CD4-positive, alpha-beta memory T cell (primary cell): ENCODE measurements around the gene SLC13A3. TPM values are rescaled to one million over a fixed set of nuclear protein-coding genes. Genes with fewer than 3 reads are reported as not detected.

Experiments
- CTCF ChIA-PET: fragments of 350-600 bp; sonication (Branson Sonifier 250); formaldehyde crosslinking; loops from one replicate; lab custom pipeline; 2021; ENCODE audit warnings: inconsistent platforms; ENCODE audit not compliant: partially characterized antibody; lab: Charles Lee
- POLR2A ChIA-PET: fragments of 350-600 bp; sonication (Branson Sonifier 250); formaldehyde crosslinking; loops from one replicate; lab custom pipeline; 2021; ENCODE audit not compliant: partially characterized antibody; lab: Charles Lee
- DNase-seq, 5 donors: peaks; one replicate each; pipeline versions ENCODE4 v3.0.0 to v3.0.0-alpha.2; 2020 to 2022; ENCODE audit warnings: mixed read lengths in 1 of 5
- H3K27ac ChIP-seq: one replicate; pipeline ENCODE4 v1.7.0; 2013; ENCODE audit warnings: low read depth, low read length
- H3K27me3 ChIP-seq: 2 replicates; pipeline ENCODE4 v1.7.0; 2013; ENCODE audit warnings: mild to moderate bottlenecking, low read length, moderate library complexity; ENCODE audit not compliant: insufficient read depth
- H3K36me3 ChIP-seq: 2 replicates; pipeline ENCODE4 v1.7.0; 2013; ENCODE audit warnings: mild to moderate bottlenecking, low read length, moderate library complexity; ENCODE audit not compliant: insufficient read depth
- H3K4me1 ChIP-seq: 2 replicates; pipeline ENCODE4 v1.7.0; 2013; ENCODE audit warnings: mild to moderate bottlenecking, low read length, moderate library complexity; ENCODE audit not compliant: insufficient read depth
- H3K4me3 ChIP-seq, 2 donors: one replicate each; pipeline ENCODE4 v1.7.0; 2013; ENCODE audit warnings: low read length in 2 of 2, mild to moderate bottlenecking in 1 of 2
- H3K9me3 ChIP-seq, 2 donors: one replicate each; pipeline ENCODE4 v1.7.0; 2013; ENCODE audit warnings: low read length in 2 of 2, control low read depth in 1 of 2; ENCODE audit not compliant: control insufficient read depth in 1 of 2
- H3K27ac Mint-ChIP-seq, 7 donors: one replicate each; pipeline ENCODE4 v1.8.0; 2020 to 2021; ENCODE audit warnings: mixed read lengths in 7 of 7, mild to moderate bottlenecking in 6 of 7, inconsistent platforms in 3 of 7, moderate library complexity in 3 of 7
- H3K27me3 Mint-ChIP-seq, 2 donors: one replicate each; pipeline ENCODE4 v1.8.0; 2020 to 2021; ENCODE audit warnings: mixed read lengths in 2 of 2
- H3K36me3 Mint-ChIP-seq, 2 donors: one replicate each; pipeline ENCODE4 v1.8.0; 2020 to 2021; ENCODE audit warnings: mixed read lengths in 2 of 2, inconsistent platforms in 1 of 2, mild to moderate bottlenecking in 1 of 2
- H3K4me1 Mint-ChIP-seq, 4 donors: one replicate each; pipeline ENCODE4 v1.8.0; 2020 to 2021; ENCODE audit warnings: mixed read lengths in 4 of 4, mild to moderate bottlenecking in 1 of 4
- H3K4me3 Mint-ChIP-seq, 8 donors: one replicate each; pipeline ENCODE4 v1.8.0; 2020 to 2021; ENCODE audit warnings: mixed read lengths in 8 of 8, mild to moderate bottlenecking in 7 of 8, moderate library complexity in 6 of 8, inconsistent platforms in 3 of 8
- H3K9me3 Mint-ChIP-seq, 8 donors: one replicate each; pipeline ENCODE4 v1.8.0; 2020 to 2021; ENCODE audit warnings: mixed read lengths in 8 of 8, mild to moderate bottlenecking in 5 of 8, inconsistent platforms in 3 of 8, moderate library complexity in 1 of 8
- intact Hi-C: fragments of 100-400 bp; cut with micrococcal nuclease; formaldehyde crosslinking; loops from one replicate; pipeline ENCODE4 v1.15.1; 2023
- polyA plus RNA-seq, 2 donors: library from polyadenylated mRNA; unstranded; fragments of 300-500 nt; fragmentation: Illumina TruSeq; gene quantifications; one replicate each; pipeline ENCODE4 v1.2.3, GENCODE V29; 2021
- total RNA-seq, 2 experiments: library from RNA; stranded (reverse); gene quantifications; one replicate each; pipeline ENCODE4 v1.2.3, GENCODE V29; 2021

The SLC13A3 gene
- total and polyA plus RNA-seq, 4 experiments from 2014 or later = 0.36 TPM; not detected in 3

- H3K4me3 Mint-ChIP-seq = no peak overlapping the region
- DNase-seq = no peak
- no peaks in the 10 kb centered on the region for H3K36me3 Mint-ChIP-seq
- no peaks in the 10 kb centered on the region for H3K27me3 ChIP-seq
- H3K9me3 ChIP-seq = no peaks in the 10 kb centered on the region
- H3K9me3 Mint-ChIP-seq = no peaks in the 10 kb centered on the region
- intact Hi-C loops = no loop called here
- H3K4me3 ChIP-seq = no peak overlapping the region
- H3K4me1 ChIP-seq = no peaks in the 10 kb centered on the region
- H3K36me3 ChIP-seq = no peaks in the 10 kb centered on the region
- ChIA-PET CTCF (no interaction called here), POLR2A (no interaction called here)
- H3K4me1 Mint-ChIP-seq = no peaks in the 10 kb centered on the region
- H3K27me3 Mint-ChIP-seq = peaks cover 13 to 14% of the 10 kb centered on the region in 2 donors
- no peak overlapping the region for H3K27ac ChIP-seq
- no peak overlapping the region for H3K27ac Mint-ChIP-seq
Measured at GRCh38 chr20:46569961-46570360, 81.3 kb downstream of the SLC13A3 start.

- no peak overlapping the region for H3K4me3 Mint-ChIP-seq
Measured at GRCh38 chr20:46568570-46569129, 82.6 kb downstream of the SLC13A3 start.

GRCh38 chr20:46566125-46566524, 85.1 kb downstream of the SLC13A3 start:
- Histone ChIP-seq H3K4me3 (no peak overlapping the region), H3K27me3 (no peaks in the 10 kb centered on the region), H3K9me3 (no peaks in the 10 kb centered on the region), H3K36me3 (no peaks in the 10 kb centered on the region), H3K4me1 (no peaks in the 10 kb centered on the region), H3K27ac (no peak overlapping the region)
- no peak overlapping the region for H3K27ac Mint-ChIP-seq
- no peaks in the 10 kb centered on the region for H3K9me3 Mint-ChIP-seq
- no peaks in the 10 kb centered on the region for H3K4me1 Mint-ChIP-seq
- H3K36me3 Mint-ChIP-seq = no peaks in the 10 kb centered on the region
- peaks cover 8 to 11% of the 10 kb centered on the region in 2 donors for H3K27me3 Mint-ChIP-seq
- intact Hi-C loops = no loop called here
- H3K4me3 Mint-ChIP-seq = no peak overlapping the region
- CTCF ChIA-PET = interaction anchor here (2.4 kb wide), 1 partner anchor 16 kb away, joined by 7 read pairs; the partner anchor contains the start of gene OCSTAMP
- POLR2A ChIA-PET = no interaction called here
- DNase-seq = no peak

More at GRCh38 chr20:46568570-46569129, 82.6 kb downstream of the SLC13A3 start:
- Histone ChIP-seq H3K27ac (no peak overlapping the region), H3K4me3 (no peak overlapping the region), H3K9me3 (no peaks in the 10 kb centered on the region), H3K4me1 (no peaks in the 10 kb centered on the region), H3K27me3 (no peaks in the 10 kb centered on the region), H3K36me3 (no peaks in the 10 kb centered on the region)
- Mint-ChIP-seq H3K4me1 (no peaks in the 10 kb centered on the region), H3K27me3 (peaks cover 11 to 12% of the 10 kb centered on the region in 2 donors), H3K9me3 (no peaks in the 10 kb centered on the region), H3K27ac (no peak overlapping the region), H3K36me3 (no peaks in the 10 kb centered on the region)
- CTCF ChIA-PET = no interaction called here
- POLR2A ChIA-PET = no interaction called here
- DNase-seq = no peak
- intact Hi-C loops = no loop called here

GRCh38 chr20:46564241-46564957, 86.9 kb downstream of the SLC13A3 start:
- POLR2A ChIA-PET = no interaction called here

GRCh38 chr20:46563860-46564221, 87.4 kb downstream of the SLC13A3 start:
- H3K4me1 Mint-ChIP-seq = peaks cover 0 to 4% (median 2%) of the 10 kb centered on the region in 4 donors
- no peak overlapping the region for H3K27ac Mint-ChIP-seq
- H3K9me3 ChIP-seq = no peaks in the 10 kb centered on the region
- POLR2A ChIA-PET = no interaction called here
- intact Hi-C loops = loop anchor here (2.0 to 5.0 kb wide), 2 partner anchors 117 to 257 kb away; partner anchors contain the start of gene CDH22
- no peaks in the 10 kb centered on the region for H3K27me3 ChIP-seq
- peaks cover 8 to 11% of the 10 kb centered on the region in 2 donors for H3K27me3 Mint-ChIP-seq
- H3K36me3 Mint-ChIP-seq = no peaks in the 10 kb centered on the region
- CTCF ChIA-PET = interaction anchor here (2.4 kb wide), 1 partner anchor 14 kb away, joined by 7 read pairs; the partner anchor contains the start of gene OCSTAMP
- no peak overlapping the region for H3K4me3 Mint-ChIP-seq
- no peaks in the 10 kb centered on the region for H3K9me3 Mint-ChIP-seq
- H3K4me3 ChIP-seq = no peak overlapping the region
- H3K4me1 ChIP-seq = no peaks in the 10 kb centered on the region
- no peak for DNase-seq
- no peak overlapping the region for H3K27ac ChIP-seq
- H3K36me3 ChIP-seq = no peaks in the 10 kb centered on the region

More at GRCh38 chr20:46564241-46564957, 86.9 kb downstream of the SLC13A3 start:
- H3K27ac ChIP-seq = no peak overlapping the region
- no peaks in the 10 kb centered on the region for H3K27me3 ChIP-seq
- no peaks in the 10 kb centered on the region for H3K36me3 ChIP-seq
- Mint-ChIP-seq H3K4me1 (peaks cover 0 to 4% (median 2%) of the 10 kb centered on the region in 4 donors), H3K36me3 (no peaks in the 10 kb centered on the region), H3K4me3 (no peak overlapping the region), H3K9me3 (no peaks in the 10 kb centered on the region), H3K27me3 (peaks cover 8 to 11% of the 10 kb centered on the region in 2 donors), H3K27ac (no peak overlapping the region)
- no peaks in the 10 kb centered on the region for H3K9me3 ChIP-seq
- no peaks in the 10 kb centered on the region for H3K4me1 ChIP-seq
- CTCF ChIA-PET = interaction anchor here (1.6 to 2.4 kb wide), 2 partner anchors 10 to 14 kb away, joined by 4 to 7 read pairs; partner anchors contain the start of gene OCSTAMP
- no peak for DNase-seq
- no peak overlapping the region for H3K4me3 ChIP-seq
- intact Hi-C loops = loop anchor here (5.0 kb wide), 1 partner anchor 257 kb away; the partner anchor contains the start of gene CDH22

GRCh38 chr20:46563170-46563859, 87.9 kb downstream of the SLC13A3 start:
- H3K36me3 Mint-ChIP-seq = no peaks in the 10 kb centered on the region
- Histone ChIP-seq H3K27me3 (no peaks in the 10 kb centered on the region), H3K4me1 (no peaks in the 10 kb centered on the region), H3K36me3 (no peaks in the 10 kb centered on the region), H3K4me3 (no peak overlapping the region), H3K9me3 (no peaks in the 10 kb centered on the region), H3K27ac (no peak overlapping the region)
- no peak for DNase-seq
- POLR2A ChIA-PET = no interaction called here
- peaks cover 0 to 4% (median 2%) of the 10 kb centered on the region in 4 donors for H3K4me1 Mint-ChIP-seq
- peaks cover 8 to 11% of the 10 kb centered on the region in 2 donors for H3K27me3 Mint-ChIP-seq
- no peak overlapping the region for H3K4me3 Mint-ChIP-seq
- no peaks in the 10 kb centered on the region for H3K9me3 Mint-ChIP-seq
- H3K27ac Mint-ChIP-seq = no peak overlapping the region
- CTCF ChIA-PET = interaction anchor here (1.0 to 2.4 kb wide), 3 partner anchors 10 to 14 kb away, joined by 3 to 7 read pairs (median 4); partner anchors contain the start of gene OCSTAMP
- intact Hi-C loops = loop anchor here (2.0 to 5.0 kb wide), 2 partner anchors 117 to 256 kb away; partner anchors contain the start of gene CDH22
